HG02759 (cell line): ENCODE results near the gene RPL32.

Experiments used
- ATAC-seq: cut with Tn5 transposase; IDR thresholded peaks from one replicate; pipeline ENCODE4 v1.9.1; 2021; ENCODE audit warnings: mild to moderate bottlenecking, moderate library complexity; ENCODE audit not compliant: unreplicated experiment

Gene RPL32

GRCh38 chr3:12833222-12834161 is 7.9 kb downstream of the RPL32 start:
- no peak for ATAC-seq

- no peak for ATAC-seq
Observed at GRCh38 chr3:12832350-12833221, 8.8 kb downstream of the RPL32 start.

- no peak for ATAC-seq
Observed at GRCh38 chr3:12831301-12831866, 10.0 kb downstream of the RPL32 start.

GRCh38 chr3:12830785-12831156 is 10.6 kb downstream of the RPL32 start:
- no peak for ATAC-seq

GRCh38 chr3:12829886-12830784 is 11.2 kb downstream of the RPL32 start:
- ATAC-seq, result no peak

- no peak for ATAC-seq
Observed at GRCh38 chr3:12829404-12829803, 12.0 kb downstream of the RPL32 start.

GRCh38 chr3:12828751-12829150 is 12.6 kb downstream of the RPL32 start:
- no peak for ATAC-seq

- ATAC-seq, result no peak
Observed at GRCh38 chr3:12825156-12825555, 16.2 kb downstream of the RPL32 start.

GRCh38 chr3:12824299-12824698 is 17.1 kb downstream of the RPL32 start:
- no peak for ATAC-seq

GRCh38 chr3:12822725-12823373 is 18.5 kb downstream of the RPL32 start:
- ATAC-seq, result no peak

- ATAC-seq, result no peak
Observed at GRCh38 chr3:12818773-12819172, 22.6 kb downstream of the RPL32 start.

- ATAC-seq, result no peak
Observed at GRCh38 chr3:12818273-12818672, 23.1 kb downstream of the RPL32 start.

- no peak for ATAC-seq
Observed at GRCh38 chr3:12817343-12817710, 24.0 kb downstream of the RPL32 start.

GRCh38 chr3:12816521-12817342 is 24.6 kb downstream of the RPL32 start:
- ATAC-seq, result no peak

GRCh38 chr3:12815719-12816118 is 25.6 kb downstream of the RPL32 start:
- no peak for ATAC-seq

- no peak for ATAC-seq
Observed at GRCh38 chr3:12815078-12815477, 26.3 kb downstream of the RPL32 start.

GRCh38 chr3:12813967-12814366 is 27.4 kb downstream of the RPL32 start:
- no peak for ATAC-seq

GRCh38 chr3:12812812-12813211 is 28.6 kb downstream of the RPL32 start:
- ATAC-seq, result no peak

- no peak for ATAC-seq
Observed at GRCh38 chr3:12810961-12811360, 30.4 kb downstream of the RPL32 start.
